ENCODE results near the gene HACE1.
"Not testable (repeated sequence)": the region's sequence is repeated elsewhere in the genome, so short reads cannot be mapped to it uniquely, and the experiment has no call there.

The HACE1 gene

GRCh38 chr6:104858642-104859041, 1.1 kb downstream of the HACE1 start:
- no peaks in the 10 kb centered on the region for H3K36me3 ChIP-seq (ENCODE audit: insufficient read depth)
- H3K4me2 ChIP-seq: peak overlapping the region; percentile 50
- H2AFZ ChIP-seq (ENCODE audit: low read depth): peak overlapping the region; percentile 55; the same call in 1 of the 2 replicates
- no peaks in the 10 kb centered on the region for H3K27me3 ChIP-seq (ENCODE audit: insufficient read depth, low read depth)
- no peak overlapping the region for H3K9ac ChIP-seq
- TF ChIP-seq, protein P1, sequence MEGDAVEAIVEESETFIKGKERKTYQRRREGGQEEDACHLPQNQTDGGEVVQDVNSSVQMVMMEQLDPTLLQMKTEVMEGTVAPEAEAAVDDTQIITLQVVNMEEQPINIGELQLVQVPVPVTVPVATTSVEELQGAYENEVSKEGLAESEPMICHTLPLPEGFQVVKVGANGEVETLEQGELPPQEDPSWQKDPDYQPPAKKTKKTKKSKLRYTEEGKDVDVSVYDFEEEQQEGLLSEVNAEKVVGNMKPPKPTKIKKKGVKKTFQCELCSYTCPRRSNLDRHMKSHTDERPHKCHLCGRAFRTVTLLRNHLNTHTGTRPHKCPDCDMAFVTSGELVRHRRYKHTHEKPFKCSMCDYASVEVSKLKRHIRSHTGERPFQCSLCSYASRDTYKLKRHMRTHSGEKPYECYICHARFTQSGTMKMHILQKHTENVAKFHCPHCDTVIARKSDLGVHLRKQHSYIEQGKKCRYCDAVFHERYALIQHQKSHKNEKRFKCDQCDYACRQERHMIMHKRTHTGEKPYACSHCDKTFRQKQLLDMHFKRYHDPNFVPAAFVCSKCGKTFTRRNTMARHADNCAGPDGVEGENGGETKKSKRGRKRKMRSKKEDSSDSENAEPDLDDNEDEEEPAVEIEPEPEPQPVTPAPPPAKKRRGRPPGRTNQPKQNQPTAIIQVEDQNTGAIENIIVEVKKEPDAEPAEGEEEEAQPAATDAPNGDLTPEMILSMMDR (conservative IDR thresholded peaks at IDR 0.05; ENCODE audit: low read depth, low read length): no peak
- H3K4me3 ChIP-seq (IDR thresholded peaks at IDR 0.05; ENCODE audit: insufficient read depth, low read depth, low read length): no peak overlapping the region
- no peaks in the 10 kb centered on the region for H3K79me2 ChIP-seq (ENCODE audit: insufficient read depth, low read depth)
- no peaks in the 10 kb centered on the region for H3K4me1 ChIP-seq (ENCODE audit: low read depth, poor library complexity, severe bottlenecking)
- no peaks in the 10 kb centered on the region for H4K20me1 ChIP-seq (ENCODE audit: insufficient read depth)
- no peak overlapping the region for H3K27ac ChIP-seq

DNA sequence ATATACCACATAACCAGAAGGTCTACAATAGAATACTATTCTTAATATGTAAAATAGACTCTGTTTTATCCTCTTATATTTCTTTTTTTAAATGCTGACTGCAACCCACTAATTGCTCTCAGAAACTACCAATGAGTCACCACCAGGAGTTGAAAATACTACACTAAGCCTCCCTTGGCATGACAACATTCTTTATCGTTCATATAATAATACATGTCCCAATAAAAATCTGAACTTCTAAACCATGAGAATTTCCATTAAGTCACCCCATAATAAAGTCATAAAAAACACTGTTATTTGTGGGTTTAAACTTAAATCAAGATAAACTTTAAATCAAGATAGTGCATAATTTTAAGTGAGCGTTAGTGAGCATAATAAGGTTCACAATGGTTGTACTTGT, 4.2 kb downstream of the HACE1 start:
- no peak overlapping the region for H3K4me2 ChIP-seq
- no peak overlapping the region for H3K27ac ChIP-seq
- H3K36me3 ChIP-seq (ENCODE audit: insufficient read depth): no peaks in the 10 kb centered on the region
- H3K4me1 ChIP-seq (ENCODE audit: low read depth, poor library complexity, severe bottlenecking): no peaks in the 10 kb centered on the region
- H3K4me3 ChIP-seq (IDR thresholded peaks at IDR 0.05; ENCODE audit: insufficient read depth, low read depth, low read length): no peak overlapping the region
- no peaks in the 10 kb centered on the region for H3K79me2 ChIP-seq (ENCODE audit: insufficient read depth, low read depth)
- no peaks in the 10 kb centered on the region for H4K20me1 ChIP-seq (ENCODE audit: insufficient read depth)
- H3K27me3 ChIP-seq (ENCODE audit: insufficient read depth, low read depth): no peaks in the 10 kb centered on the region
- no peak overlapping the region for H2AFZ ChIP-seq (ENCODE audit: low read depth)
- H3K9ac ChIP-seq: no peak overlapping the region
- TF ChIP-seq, protein P1 (conservative IDR thresholded peaks at IDR 0.05; ENCODE audit: low read depth, low read length): no peak

DNA sequence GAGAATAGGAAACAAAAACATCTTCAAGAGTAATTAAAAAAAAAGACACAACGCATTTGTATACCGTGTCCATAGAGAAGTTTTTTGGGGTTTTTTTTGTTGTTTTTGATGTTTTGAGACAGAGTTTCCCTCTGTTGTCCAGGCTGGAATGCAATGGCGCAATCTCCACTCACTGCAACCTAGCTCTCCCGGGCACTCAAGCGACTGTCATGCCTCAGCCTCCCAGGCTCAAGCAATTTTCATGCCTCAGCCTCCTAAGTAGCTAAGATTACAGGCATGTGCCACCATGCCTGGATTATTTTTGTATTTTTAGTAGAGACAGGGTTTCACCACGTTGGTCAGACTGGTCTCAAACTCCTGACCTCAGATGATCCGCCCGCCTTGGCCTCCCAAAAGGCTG, 12.0 kb downstream of the HACE1 start:
- H3K9ac ChIP-seq; H3K79me2 ChIP-seq (ENCODE audit: insufficient read depth, low read depth); H3K4me3 ChIP-seq (IDR thresholded peaks at IDR 0.05; ENCODE audit: insufficient read depth, low read depth, low read length); H4K20me1 ChIP-seq (ENCODE audit: insufficient read depth); H3K4me1 ChIP-seq (ENCODE audit: low read depth, poor library complexity, severe bottlenecking); H3K4me2 ChIP-seq; H2AFZ ChIP-seq (ENCODE audit: low read depth); H3K27me3 ChIP-seq (ENCODE audit: insufficient read depth, low read depth); H3K36me3 ChIP-seq (ENCODE audit: insufficient read depth); H3K27ac ChIP-seq: not testable (repeated sequence)

DNA sequence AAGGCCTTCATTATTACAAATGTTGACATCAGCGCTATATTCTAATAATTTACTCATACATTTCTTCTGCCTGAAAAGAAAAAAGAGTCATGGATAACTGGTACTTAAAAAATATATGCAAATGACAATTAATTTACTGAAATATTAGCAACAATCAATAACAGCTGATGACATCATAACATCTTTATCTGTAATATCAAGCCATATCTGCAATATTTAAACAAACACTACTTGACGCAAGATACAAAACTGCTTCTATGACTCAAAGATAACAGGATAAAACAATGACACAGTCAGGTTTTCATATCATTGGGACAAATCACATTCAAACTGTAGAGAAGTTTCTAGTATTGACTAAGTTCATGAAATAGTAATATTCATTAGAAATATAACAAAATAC, 16.5 kb downstream of the HACE1 start:
- Histone ChIP-seq H3K27me3 (ENCODE audit: insufficient read depth, low read depth) (no peaks in the 10 kb centered on the region), H3K4me2 (no peak overlapping the region), H3K36me3 (ENCODE audit: insufficient read depth) (no peaks in the 10 kb centered on the region), H2AFZ (ENCODE audit: low read depth) (no peak overlapping the region), H3K4me3 (IDR thresholded peaks at IDR 0.05; ENCODE audit: insufficient read depth, low read depth, low read length) (no peak overlapping the region), H3K27ac (no peak overlapping the region), H3K9ac (no peak overlapping the region), H3K79me2 (ENCODE audit: insufficient read depth, low read depth) (no peaks in the 10 kb centered on the region), H4K20me1 (ENCODE audit: insufficient read depth) (no peaks in the 10 kb centered on the region), H3K4me1 (ENCODE audit: low read depth, poor library complexity, severe bottlenecking) (no peaks in the 10 kb centered on the region)
- TF ChIP-seq, protein P1 (conservative IDR thresholded peaks at IDR 0.05; ENCODE audit: low read depth, low read length): no peak

GRCh38 chr6:104837158-104837557, 22.6 kb downstream of the HACE1 start:
- H3K9ac ChIP-seq: no peak overlapping the region
- TF ChIP-seq, protein P1 (conservative IDR thresholded peaks at IDR 0.05; ENCODE audit: low read depth, low read length): no peak
- no peak overlapping the region for H3K4me2 ChIP-seq
- no peaks in the 10 kb centered on the region for H3K36me3 ChIP-seq (ENCODE audit: insufficient read depth)
- no peaks in the 10 kb centered on the region for H3K27me3 ChIP-seq (ENCODE audit: insufficient read depth, low read depth)
- no peaks in the 10 kb centered on the region for H4K20me1 ChIP-seq (ENCODE audit: insufficient read depth)
- no peaks in the 10 kb centered on the region for H3K79me2 ChIP-seq (ENCODE audit: insufficient read depth, low read depth)
- H2AFZ ChIP-seq (ENCODE audit: low read depth): no peak overlapping the region
- no peak overlapping the region for H3K27ac ChIP-seq
- no peak overlapping the region for H3K4me3 ChIP-seq (IDR thresholded peaks at IDR 0.05; ENCODE audit: insufficient read depth, low read depth, low read length)
- no peaks in the 10 kb centered on the region for H3K4me1 ChIP-seq (ENCODE audit: low read depth, poor library complexity, severe bottlenecking)

DNA sequence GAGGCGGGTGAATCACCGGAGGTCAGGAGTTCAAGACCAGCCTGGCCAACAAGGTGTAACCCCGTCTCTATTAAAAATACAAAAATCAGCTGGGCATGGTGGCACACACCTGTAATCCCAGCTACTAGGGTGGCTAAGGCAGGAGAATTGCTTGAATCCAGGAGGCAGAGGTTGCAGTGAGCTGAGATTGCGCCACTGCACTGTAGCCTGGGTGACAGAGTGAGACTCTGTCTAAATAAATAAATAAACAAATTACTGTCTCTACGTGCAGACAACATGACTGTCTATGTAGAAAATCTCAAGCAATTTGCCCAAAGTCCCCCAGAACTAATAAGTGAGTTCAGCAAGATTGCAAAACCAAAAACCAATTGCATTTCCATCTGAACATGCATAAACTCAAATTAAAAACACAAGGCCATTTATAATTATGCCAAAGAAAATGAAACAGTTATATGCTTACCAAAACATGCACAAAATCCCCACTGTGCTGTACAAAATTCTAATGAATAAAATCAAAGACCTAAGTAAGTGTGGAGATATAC, 23.2 kb downstream of the HACE1 start:
- not testable (repeated sequence) for H3K4me3 ChIP-seq (IDR thresholded peaks at IDR 0.05; ENCODE audit: insufficient read depth, low read depth, low read length)

More for the DNA sequence above, 23.2 kb downstream of the HACE1 start:
- H2AFZ ChIP-seq (ENCODE audit: low read depth); H4K20me1 ChIP-seq (ENCODE audit: insufficient read depth); H3K27me3 ChIP-seq (ENCODE audit: insufficient read depth, low read depth); H3K79me2 ChIP-seq (ENCODE audit: insufficient read depth, low read depth); H3K27ac ChIP-seq; H3K4me2 ChIP-seq; H3K9ac ChIP-seq; H3K36me3 ChIP-seq (ENCODE audit: insufficient read depth); H3K4me1 ChIP-seq (ENCODE audit: low read depth, poor library complexity, severe bottlenecking): not testable (repeated sequence)
